Loucy (cell line): ENCODE measurements around the gene ANO8.

ENCODE experiments used
- H2AFZ ChIP-seq: fragments of 200-600 bp; sonication (generic); 2 replicates; pipeline ENCODE4 v1.6.0; 2016; ENCODE audit warnings: antibody characterized with exemption, mild to moderate bottlenecking, low read length, moderate library complexity
- H3F3A ChIP-seq: fragments of 200-600 bp; 2 replicates; pipeline ENCODE4 v1.6.0; 2016; ENCODE audit warnings: antibody characterized with exemption, low read depth, mild to moderate bottlenecking
- H3K27me3 ChIP-seq: fragments of 200-600 bp; sonication (generic); 2 replicates; pipeline ENCODE4 v1.6.1; 2014; ENCODE audit warnings: low read length, mild to moderate bottlenecking; ENCODE audit not compliant: insufficient read depth, poor library complexity, severe bottlenecking
- H3K36me3 ChIP-seq: fragments of 200-600 bp; sonication (generic); 2 replicates; pipeline ENCODE4 v1.6.1; 2016; ENCODE audit warnings: low read length; ENCODE audit not compliant: insufficient read depth
- H3K4me1 ChIP-seq: fragments of 200-600 bp; sonication (generic); 2 replicates; pipeline ENCODE4 v1.5.1; 2014; ENCODE audit warnings: low read length, mild to moderate bottlenecking; ENCODE audit not compliant: insufficient read depth, poor library complexity, severe bottlenecking
- H3K4me2 ChIP-seq: fragments of 200-600 bp; sonication (generic); 2 replicates; pipeline ENCODE4 v1.6.0; 2014; ENCODE audit warnings: antibody characterized with exemption, low read length, low read depth, mild to moderate bottlenecking; ENCODE audit not compliant: poor library complexity, severe bottlenecking
- H3K4me3 ChIP-seq: fragments of 200-600 bp; sonication (generic); 2 replicates; pipeline ENCODE4 v1.5.1; 2014; ENCODE audit warnings: low read length, mild to moderate bottlenecking, mixed read lengths; ENCODE audit not compliant: poor library complexity, severe bottlenecking
- H3K79me2 ChIP-seq: fragments of 200-600 bp; sonication (generic); 2 replicates; pipeline ENCODE4 v1.6.1; 2014; ENCODE audit warnings: low read length; ENCODE audit not compliant: insufficient read depth
- H3K9ac ChIP-seq: fragments of 200-600 bp; sonication (generic); 2 replicates; pipeline ENCODE4 v1.6.0; 2014; ENCODE audit warnings: mild to moderate bottlenecking, low read depth, low read length, moderate library complexity; ENCODE audit not compliant: poor library complexity, severe bottlenecking
- H3K9me2 ChIP-seq: fragments of 200-600 bp; sonication (generic); replicated peaks from 2 replicates; pipeline ENCODE4 v1.6.1; 2016; ENCODE audit warnings: low read depth, low read length, mixed read lengths
- H3K9me3 ChIP-seq: fragments of 200-600 bp; sonication (generic); 2 replicates; pipeline ENCODE4 v1.6.1; 2014; ENCODE audit warnings: mild to moderate bottlenecking, antibody characterized with exemption, low read length, low read depth; ENCODE audit not compliant: insufficient read depth
- H4K20me1 ChIP-seq: fragments of 200-600 bp; sonication (generic); 2 replicates; pipeline ENCODE4 v1.6.0; 2014; ENCODE audit warnings: antibody characterized with exemption, low read length, mild to moderate bottlenecking; ENCODE audit not compliant: insufficient read depth, poor library complexity, severe bottlenecking
- EZH2phosphoT487 ChIP-seq: fragments of 200-600 bp; IDR thresholded peaks from 2 replicates; pipeline ENCODE4 v1.6.1; 2018; ENCODE audit warnings: antibody characterized with exemption, mild to moderate bottlenecking, moderate library complexity, borderline replicate concordance
- TF ChIP-seq, protein P1 (sequence below): fragments of 200-600 bp; sonication (generic); conservative IDR thresholded peaks from 2 replicates; pipeline ENCODE4 v1.5.1; 2014; ENCODE audit warnings: mild to moderate bottlenecking, antibody characterized with exemption, low read length

Gene ANO8

DNA sequence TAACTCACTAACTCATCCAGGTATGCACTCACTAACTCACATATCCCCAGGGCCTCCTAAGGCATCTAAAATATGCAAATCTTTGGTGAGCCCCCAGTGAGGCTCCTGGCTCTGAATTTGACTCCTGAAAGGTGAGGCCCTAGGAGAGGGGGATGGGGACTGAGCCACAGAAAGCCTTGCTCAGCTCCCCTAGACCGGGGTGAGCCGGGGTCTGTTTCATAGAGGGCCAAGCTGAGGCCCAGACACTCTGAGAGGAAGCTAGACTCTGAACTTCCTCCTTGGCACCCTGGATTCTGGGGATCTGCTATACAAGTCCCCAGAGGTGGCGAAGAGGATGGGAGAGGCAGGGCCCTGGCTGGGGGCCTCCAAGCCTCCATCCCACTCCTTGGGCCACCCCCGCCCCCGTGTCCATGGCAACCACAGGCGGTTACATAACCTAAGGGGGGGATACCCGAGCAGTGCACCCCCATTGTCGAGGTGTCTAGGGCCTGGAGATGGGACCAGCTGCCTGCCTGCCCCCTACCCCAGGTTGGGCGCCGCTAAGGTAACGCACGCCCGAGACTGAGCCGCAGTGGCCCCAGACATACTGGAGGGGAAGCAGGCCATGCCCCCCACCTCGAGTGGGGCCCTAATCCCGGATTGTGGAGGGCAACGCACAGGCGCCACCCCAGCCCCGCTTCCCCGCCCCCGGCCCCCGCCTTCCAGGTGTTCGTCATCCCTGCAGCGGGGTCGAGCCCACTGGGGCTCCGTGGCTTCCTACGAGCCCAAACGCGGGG is 32.1 kb downstream of the ANO8 start:
- Histone ChIP-seq H3K9ac (peak overlapping the region; percentile 83), H3F3A (peaks cover 9% of the 10 kb centered on the region; the same call in 1 of the 2 replicates), H3K4me1 (peaks cover 26% of the 10 kb centered on the region), H3K4me3 (peak overlapping the region; percentile 77), H3K9me3 (0 out of 2 replicates have a peak, but pooled peaks cover 2% of the 10 kb centered on the region), H3K79me2 (peaks cover 33% of the 10 kb centered on the region), H3K9me2 (no peaks in the 10 kb centered on the region), H3K36me3 (no peaks in the 10 kb centered on the region), H2AFZ (peak overlapping the region; percentile 77), H3K27me3 (no peaks in the 10 kb centered on the region), H3K4me2 (peak overlapping the region; percentile 83), H4K20me1 (no peaks in the 10 kb centered on the region)
- no peak for TF ChIP-seq EZH2phosphoT487
- TF ChIP-seq, protein P1, sequence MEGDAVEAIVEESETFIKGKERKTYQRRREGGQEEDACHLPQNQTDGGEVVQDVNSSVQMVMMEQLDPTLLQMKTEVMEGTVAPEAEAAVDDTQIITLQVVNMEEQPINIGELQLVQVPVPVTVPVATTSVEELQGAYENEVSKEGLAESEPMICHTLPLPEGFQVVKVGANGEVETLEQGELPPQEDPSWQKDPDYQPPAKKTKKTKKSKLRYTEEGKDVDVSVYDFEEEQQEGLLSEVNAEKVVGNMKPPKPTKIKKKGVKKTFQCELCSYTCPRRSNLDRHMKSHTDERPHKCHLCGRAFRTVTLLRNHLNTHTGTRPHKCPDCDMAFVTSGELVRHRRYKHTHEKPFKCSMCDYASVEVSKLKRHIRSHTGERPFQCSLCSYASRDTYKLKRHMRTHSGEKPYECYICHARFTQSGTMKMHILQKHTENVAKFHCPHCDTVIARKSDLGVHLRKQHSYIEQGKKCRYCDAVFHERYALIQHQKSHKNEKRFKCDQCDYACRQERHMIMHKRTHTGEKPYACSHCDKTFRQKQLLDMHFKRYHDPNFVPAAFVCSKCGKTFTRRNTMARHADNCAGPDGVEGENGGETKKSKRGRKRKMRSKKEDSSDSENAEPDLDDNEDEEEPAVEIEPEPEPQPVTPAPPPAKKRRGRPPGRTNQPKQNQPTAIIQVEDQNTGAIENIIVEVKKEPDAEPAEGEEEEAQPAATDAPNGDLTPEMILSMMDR, result no peak

DNA sequence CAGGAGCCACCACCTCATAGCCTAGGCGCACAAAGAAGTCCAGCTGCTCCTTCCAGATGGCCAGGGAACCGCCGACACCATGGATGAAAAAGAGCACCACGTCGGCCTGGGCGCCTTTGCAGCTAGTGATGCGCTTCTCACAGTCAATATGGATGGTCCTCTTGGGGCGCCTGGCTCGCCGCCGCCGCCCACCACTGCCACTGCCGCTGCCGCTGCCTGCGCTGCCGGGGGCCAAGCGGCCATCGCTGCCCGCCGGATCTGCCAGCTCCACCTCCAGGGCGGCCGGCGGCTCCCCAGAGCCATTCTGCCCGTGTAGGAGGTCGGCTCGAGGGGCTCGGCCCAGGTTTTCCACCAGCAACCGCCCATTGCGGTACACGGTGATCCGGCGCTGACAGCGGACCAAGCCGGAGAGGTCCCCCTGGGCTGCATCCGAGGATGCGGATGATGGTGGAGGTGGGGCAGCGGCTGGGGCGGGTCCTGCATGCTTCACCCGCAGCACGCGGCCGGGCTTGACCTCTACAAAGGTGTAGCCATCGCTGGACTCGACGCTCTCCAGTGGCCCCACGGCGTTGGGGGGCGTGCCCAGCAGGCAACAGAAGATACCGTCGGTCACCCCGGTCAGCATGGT is 33.5 kb downstream of the ANO8 start:
- Histone ChIP-seq H3K79me2 (peaks cover 20% of the 10 kb centered on the region), H4K20me1 (no peaks in the 10 kb centered on the region), H3K36me3 (no peaks in the 10 kb centered on the region), H3K9ac (no peak overlapping the region), H3K27me3 (no peaks in the 10 kb centered on the region), H3K4me1 (peaks cover 21% of the 10 kb centered on the region), H2AFZ (no peak overlapping the region), H3K9me2 (no peaks in the 10 kb centered on the region), H3F3A (peaks cover 9% of the 10 kb centered on the region; the same call in 1 of the 2 replicates), H3K4me3 (no peak overlapping the region), H3K9me3 (0 out of 2 replicates have a peak, but pooled peaks cover 2% of the 10 kb centered on the region), H3K4me2 (peak overlapping the region; percentile 5)
- no peak for TF ChIP-seq EZH2phosphoT487

DNA sequence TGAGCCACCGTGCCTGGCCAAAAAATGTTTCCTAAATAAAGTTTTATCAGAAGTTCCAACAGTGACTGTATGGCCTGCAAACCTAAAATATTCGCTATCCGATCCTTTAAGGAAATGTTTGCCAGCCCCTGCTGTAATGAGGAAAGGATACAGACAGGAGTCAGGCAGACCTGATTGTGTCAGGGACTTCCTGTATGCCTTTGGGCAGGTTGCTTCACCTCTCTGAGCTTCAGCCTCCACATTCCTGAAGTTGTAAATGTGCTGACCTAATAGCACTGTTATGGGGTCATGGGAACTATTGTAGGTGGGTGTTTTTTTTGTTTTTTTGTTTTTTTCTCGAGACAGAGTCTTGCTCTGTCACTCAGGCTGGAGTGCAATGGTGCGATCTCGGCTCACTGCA is 37.7 kb downstream of the ANO8 start:
- Histone ChIP-seq H3K9ac (no peak overlapping the region), H3K27me3 (no peaks in the 10 kb centered on the region), H3K4me3 (no peak overlapping the region), H3K36me3 (no peaks in the 10 kb centered on the region), H3K79me2 (peaks cover 12% of the 10 kb centered on the region; the same call in 1 of the 2 replicates), H4K20me1 (no peaks in the 10 kb centered on the region), H3K9me3 (0 out of 2 replicates have a peak, but pooled peaks cover 2% of the 10 kb centered on the region), H3F3A (no peaks in the 10 kb centered on the region), H2AFZ (no peak overlapping the region), H3K4me1 (peaks cover 1% of the 10 kb centered on the region), H3K9me2 (no peaks in the 10 kb centered on the region), H3K4me2 (no peak overlapping the region)
- TF ChIP-seq, protein P1, result no peak
- no peak for TF ChIP-seq EZH2phosphoT487
